GM06990 (cell line): Measurements from ENCODE around the gene OGFOD3.

ENCODE experiments used
- DNase-seq: peaks from one replicate; pipeline ENCODE4 v3.0.0-alpha.2; 2011; ENCODE audit not compliant: insufficient read length; ENCODE audit errors: extremely low read depth
- H3K27me3 ChIP-seq: replicated peaks from 2 replicates; pipeline ENCODE4 v1.6.0; 2011; ENCODE audit warnings: low read length; ENCODE audit not compliant: control insufficient read depth, insufficient read depth
- H3K36me3 ChIP-seq: 2 replicates; pipeline ENCODE4 v1.5.1; 2011; ENCODE audit warnings: low read length; ENCODE audit not compliant: control insufficient read depth, insufficient read depth
- H3K4me3 ChIP-seq: replicated peaks from 2 replicates; pipeline ENCODE4 v1.5.1; 2011; ENCODE audit warnings: low read depth, mild to moderate bottlenecking, control low read depth, low read length
- CTCF ChIP-seq: IDR thresholded peaks from 2 replicates; pipeline ENCODE4 v1.5.1; 2011; ENCODE audit warnings: low read length, control low read depth, mild to moderate bottlenecking, inconsistent platforms; ENCODE audit not compliant: insufficient read depth, poor library complexity, severe bottlenecking

The OGFOD3 gene

GRCh38 chr17:82408288-82408937, 10.0 kb downstream of the OGFOD3 start:
- TF ChIP-seq CTCF: no peak
- no peaks in the 10 kb centered on the region for H3K27me3 ChIP-seq
- no peak for DNase-seq
- H3K36me3 ChIP-seq: peaks cover 11% of the 10 kb centered on the region
- H3K4me3 ChIP-seq: no peak overlapping the region

GRCh38 chr17:82407255-82407654, 11.1 kb downstream of the OGFOD3 start:
- no peak for DNase-seq
- Histone ChIP-seq H3K36me3 (peaks cover 10% of the 10 kb centered on the region), H3K4me3 (no peak overlapping the region), H3K27me3 (no peaks in the 10 kb centered on the region)
- TF ChIP-seq CTCF: no peak

- no peak overlapping the region for H3K4me3 ChIP-seq
- H3K27me3 ChIP-seq: no peaks in the 10 kb centered on the region
- TF ChIP-seq CTCF: no peak
- H3K36me3 ChIP-seq: peaks cover 10% of the 10 kb centered on the region
- no peak for DNase-seq
These were observed 12.2 kb downstream of the OGFOD3 start for GRCh38 chr17:82406131-82406671.

- DNase-seq: no peak
- H3K4me3 ChIP-seq: no peak overlapping the region
- H3K27me3 ChIP-seq: no peaks in the 10 kb centered on the region
- H3K36me3 ChIP-seq: peaks cover 10% of the 10 kb centered on the region
- TF ChIP-seq CTCF: no peak
These were observed 13.3 kb downstream of the OGFOD3 start for GRCh38 chr17:82405051-82405450.

GRCh38 chr17:82403662-82404660, 14.4 kb downstream of the OGFOD3 start:
- Histone ChIP-seq H3K27me3 (no peaks in the 10 kb centered on the region), H3K36me3 (peaks cover 10% of the 10 kb centered on the region), H3K4me3 (no peak overlapping the region)
- no peak for TF ChIP-seq CTCF
- no peak for DNase-seq
